HEK293T (cell line): ENCODE measurements around the gene VAT1L.

Source experiments
- CTCF ChIA-PET: fragments of 350-600 bp; formaldehyde crosslinking; extraction: SDS; loops from one replicate; lab custom pipeline; 2021; ENCODE audit warnings: antibody characterized with exemption, inconsistent platforms; lab: Yijun Ruan, JAX
- POLR2A ChIA-PET: fragments of 350-600 bp; formaldehyde crosslinking; extraction: SDS; loops from one replicate; lab custom pipeline; 2020; ENCODE audit warnings: antibody characterized with exemption, inconsistent platforms; lab: Yijun Ruan, JAX
- DNase-seq: peaks from one replicate; pipeline ENCODE4 v3.0.0; 2012; ENCODE audit warnings: mixed read lengths; ENCODE audit errors: extremely low spot score
- ARNT ChIP-seq: fragments of 450-650 bp; IDR thresholded peaks from 2 replicates; pipeline ENCODE4 v1.6.1; 2017; ENCODE audit warnings: mild to moderate bottlenecking
- BHLHE40 ChIP-seq: fragments of 450-650 bp; IDR thresholded peaks from 2 replicates; pipeline ENCODE4 v1.6.1; 2016; ENCODE audit warnings: mild to moderate bottlenecking, moderate library complexity, borderline replicate concordance
- CTBP1 ChIP-seq: fragments of 450-650 bp; IDR thresholded peaks from 2 replicates; pipeline ENCODE4 v1.6.1; 2016; ENCODE audit warnings: borderline replicate concordance
- ELF4 ChIP-seq: fragments of 450-650 bp; IDR thresholded peaks from 2 replicates; pipeline ENCODE4 v1.6.1; 2017; ENCODE audit warnings: antibody characterized with exemption
- FOXA1 ChIP-seq: fragments of 450-650 bp; IDR thresholded peaks from 2 replicates; pipeline ENCODE4 v1.6.1; 2016; ENCODE audit warnings: mild to moderate bottlenecking
- FOXK2 ChIP-seq: fragments of 450-650 bp; IDR thresholded peaks from 2 replicates; pipeline ENCODE4 v1.6.1; 2016; ENCODE audit warnings: mild to moderate bottlenecking
- FOXM1 ChIP-seq: fragments of 450-650 bp; IDR thresholded peaks from 2 replicates; pipeline ENCODE4 v1.6.1; 2017; ENCODE audit warnings: mild to moderate bottlenecking, borderline replicate concordance
- HDGF ChIP-seq: fragments of 450-650 bp; IDR thresholded peaks from 2 replicates; pipeline ENCODE4 v1.6.1; 2017; ENCODE audit warnings: antibody characterized with exemption, borderline replicate concordance
- L3MBTL2 ChIP-seq: fragments of 450-650 bp; conservative IDR thresholded peaks from 2 replicates; pipeline ENCODE4 v1.6.1; 2016; ENCODE audit warnings: mild to moderate bottlenecking
- LEF1 ChIP-seq: fragments of 450-650 bp; IDR thresholded peaks from 2 replicates; pipeline ENCODE4 v1.6.1; 2017; ENCODE audit warnings: mild to moderate bottlenecking, borderline replicate concordance
- NFRKB ChIP-seq: fragments of 450-650 bp; IDR thresholded peaks from 2 replicates; pipeline ENCODE4 v1.6.1; 2016; ENCODE audit warnings: mild to moderate bottlenecking, moderate library complexity
- PKNOX1 ChIP-seq: fragments of 450-650 bp; IDR thresholded peaks from 2 replicates; pipeline ENCODE4 v1.6.1; 2016
- SP1 ChIP-seq: fragments of 450-650 bp; IDR thresholded peaks from 2 replicates; pipeline ENCODE4 v1.6.1; 2017
- SUZ12 ChIP-seq: fragments of 450-650 bp; IDR thresholded peaks from 2 replicates; pipeline ENCODE4 v1.6.1; 2016; ENCODE audit warnings: mild to moderate bottlenecking
- TARDBP ChIP-seq: fragments of 450-650 bp; IDR thresholded peaks from 2 replicates; pipeline ENCODE4 v1.6.1; 2016
- ZNF384 ChIP-seq: fragments of 450-650 bp; IDR thresholded peaks from 2 replicates; pipeline ENCODE4 v1.6.1; 2016

Gene VAT1L

GRCh38 chr16:77882358-77882757 is 94.0 kb downstream of the VAT1L start:
- ChIA-PET CTCF (no interaction called here), POLR2A (no interaction called here)
- TF ChIP-seq ELF4 (no peak), ZNF384 (no peak)
- no peak for DNase-seq

- CTCF ChIA-PET = no interaction called here
- TF ChIP-seq HDGF = no peak
- TF ChIP-seq TARDBP = no peak
- DNase-seq = no peak
- POLR2A ChIA-PET = no interaction called here
Observed at GRCh38 chr16:77885571-77886295, 97.4 kb downstream of the VAT1L start.

- no peak for DNase-seq
- TF ChIP-seq HDGF (no peak), NFRKB (no peak), CTBP1 (no peak), ELF4 (no peak)
- ChIA-PET CTCF (no interaction called here), POLR2A (no interaction called here)
Observed at GRCh38 chr16:77888871-77889270, 100.5 kb downstream of the VAT1L start.

- TF ChIP-seq TARDBP = no peak
- TF ChIP-seq HDGF = no peak
- TF ChIP-seq FOXA1 = no peak
- TF ChIP-seq BHLHE40 = no peak
- no peak for TF ChIP-seq SUZ12
- no peak for TF ChIP-seq SP1
- no peak for DNase-seq
- ChIA-PET POLR2A (no interaction called here), CTCF (no interaction called here)
Observed at GRCh38 chr16:77890075-77890474, 101.7 kb downstream of the VAT1L start.

- TF ChIP-seq CTBP1 (no peak), SUZ12 (no peak), FOXA1 (no peak), BHLHE40 (no peak), TARDBP (no peak), ELF4 (no peak), NFRKB (no peak), HDGF (no peak), ZNF384 (no peak), SP1 (no peak), LEF1 (no peak), PKNOX1 (no peak), ARNT (no peak), L3MBTL2 (no peak), FOXM1 (no peak), FOXK2 (no peak)
- DNase-seq = no peak
- POLR2A ChIA-PET = no interaction called here
- CTCF ChIA-PET = no interaction called here
Observed at GRCh38 chr16:77894162-77894561, 105.8 kb downstream of the VAT1L start.

- POLR2A ChIA-PET = no interaction called here
- DNase-seq = no peak
- TF ChIP-seq FOXK2 = no peak
- no peak for TF ChIP-seq ZNF384
- no peak for TF ChIP-seq CTBP1
- no peak for TF ChIP-seq L3MBTL2
- no peak for TF ChIP-seq FOXM1
- TF ChIP-seq ELF4 = no peak
- TF ChIP-seq TARDBP = no peak
- no peak for TF ChIP-seq SP1
- no peak for TF ChIP-seq NFRKB
- no peak for TF ChIP-seq PKNOX1
- TF ChIP-seq ARNT = no peak
- CTCF ChIA-PET = no interaction called here
Observed at GRCh38 chr16:77895962-77896361, 107.6 kb downstream of the VAT1L start.

- DNase-seq = no peak
- ChIA-PET CTCF (no interaction called here), POLR2A (no interaction called here)
- no peak for TF ChIP-seq PKNOX1
- no peak for TF ChIP-seq LEF1
- no peak for TF ChIP-seq SP1
- TF ChIP-seq L3MBTL2 = no peak
- TF ChIP-seq SUZ12 = no peak
- no peak for TF ChIP-seq CTBP1
- TF ChIP-seq ARNT = no peak
- no peak for TF ChIP-seq FOXM1
- no peak for TF ChIP-seq FOXA1
- no peak for TF ChIP-seq FOXK2
- no peak for TF ChIP-seq TARDBP
- TF ChIP-seq BHLHE40 = no peak
Observed at GRCh38 chr16:77896415-77897128, 108.2 kb downstream of the VAT1L start.
